Liver (tissue), 9 donors: ENCODE results near the gene SLC35D3. TPM values are rescaled to one million over a fixed set of nuclear protein-coding genes. Genes with fewer than 3 reads are reported as not detected.

Experiments
- DNase-seq: peaks from one replicate; pipeline ENCODE4 v3.0.0-alpha.2; 2017; ENCODE audit warnings: low spot score
- H3K27ac ChIP-seq, 2 donors: one replicate each; pipeline ENCODE4 v1.7.0; 2013; ENCODE audit warnings: inconsistent platforms in 2 of 2, low read length in 2 of 2, control low read depth in 1 of 2, low read depth in 1 of 2, mild to moderate bottlenecking in 1 of 2
- H3K27me3 ChIP-seq, 4 donors: one replicate each; pipeline versions ENCODE4 v1.6.1 to v1.7.0; 2013; ENCODE audit warnings: low read length in 3 of 4, inconsistent platforms in 1 of 4, mild to moderate bottlenecking in 1 of 4, moderate library complexity in 1 of 4; ENCODE audit not compliant: control insufficient read depth in 4 of 4, insufficient read depth in 4 of 4
- H3K36me3 ChIP-seq, 4 donors: one replicate each; pipeline versions ENCODE4 v1.6.1 to v1.7.0; 2013; ENCODE audit warnings: low read length in 3 of 4, mild to moderate bottlenecking in 3 of 4, low read depth in 1 of 4, moderate library complexity in 1 of 4; ENCODE audit not compliant: control insufficient read depth in 4 of 4, insufficient read depth in 3 of 4
- H3K4me1 ChIP-seq, 4 donors: one replicate each; pipeline versions ENCODE4 v1.6.1 to v1.7.0; 2013; ENCODE audit warnings: low read length in 3 of 4, mild to moderate bottlenecking in 3 of 4, moderate library complexity in 1 of 4; ENCODE audit not compliant: control insufficient read depth in 4 of 4, insufficient read depth in 4 of 4
- H3K4me3 ChIP-seq, 3 donors: one replicate each; pipeline versions ENCODE4 v1.6.1 to v1.7.0; 2013; ENCODE audit warnings: low read length in 3 of 3, control low read depth in 1 of 3, low read depth in 1 of 3, mild to moderate bottlenecking in 1 of 3
- H3K9ac ChIP-seq, 2 donors: one replicate each; pipeline ENCODE4 v1.7.0; 2013; ENCODE audit warnings: low read length in 2 of 2, mild to moderate bottlenecking in 2 of 2, moderate library complexity in 2 of 2, control low read depth in 1 of 2, low read depth in 1 of 2
- H3K9me3 ChIP-seq, 4 donors: one replicate each; pipeline versions ENCODE4 v1.6.1 to v1.7.0; 2013; ENCODE audit warnings: low read length in 3 of 4; ENCODE audit not compliant: control insufficient read depth in 4 of 4
- ATF3 ChIP-seq: IDR thresholded peaks from 2 replicates; pipeline ENCODE4 v1.6.1; 2016; ENCODE audit warnings: antibody characterized with exemption
- EGR1 ChIP-seq, 2 donors: IDR thresholded peaks; 2 replicates each; pipeline ENCODE4 v1.6.1; 2016 to 2018; ENCODE audit warnings: antibody characterized with exemption in 2 of 2, low read depth in 2 of 2
- MAX ChIP-seq: IDR thresholded peaks from 2 replicates; pipeline ENCODE4 v1.6.1; 2016; ENCODE audit warnings: antibody characterized with exemption
- NR2F2 ChIP-seq: IDR thresholded peaks from 2 replicates; pipeline ENCODE4 v1.6.1; 2016; ENCODE audit warnings: antibody characterized with exemption
- RAD21 ChIP-seq, 2 donors: IDR thresholded peaks; 2 replicates each; pipeline ENCODE4 v1.6.1; 2016; ENCODE audit warnings: antibody characterized with exemption in 2 of 2, mild to moderate bottlenecking in 2 of 2
- REST ChIP-seq: IDR thresholded peaks from 2 replicates; pipeline ENCODE4 v1.6.1; 2016; ENCODE audit warnings: antibody characterized with exemption, mild to moderate bottlenecking
- TAF1 ChIP-seq: conservative IDR thresholded peaks from 2 replicates; pipeline ENCODE4 v1.6.1; 2016; ENCODE audit warnings: antibody characterized with exemption, mild to moderate bottlenecking
- ZBTB33 ChIP-seq: IDR thresholded peaks from 2 replicates; pipeline ENCODE4 v1.6.1; 2016; ENCODE audit warnings: antibody characterized with exemption
- WGBS: extraction: QIAGEN DNeasy Blood & Tissue Kit; methylation state at CpG from one replicate; pipeline ENCODE4 v1.1.7; 2013; 5-methylcytosine and 5-hydroxymethylcytosine counted together
- polyA plus RNA-seq, 2 donors: library from polyadenylated mRNA; stranded (reverse) in 1 of 2; unstranded in 1 of 2; fragments of 200-250 nt in 1 of 2; fragments of >200 nt in 1 of 2; fragmentation: Nextera tagmentation in 1 of 2; extraction: Ambion mirVana in 1 of 2; gene quantifications; one replicate each; pipeline versions ENCODE4 v1.2.1 to v1.2.3, GENCODE V29; 2013 to 2015
- total RNA-seq, 2 donors: library from RNA; depleted of rRNA; stranded (reverse); fragments of >200 nt; gene quantifications; one replicate each; pipeline ENCODE4 v1.2.3, GENCODE V29; 2014
- donor health status: healthy.
- donor health status: healthy.
- donor health status: healthy.
- donor health status: healthy.
- donor health status: healthy.

The SLC35D3 gene
- total and polyA plus RNA-seq, 4 donors: 0.56 TPM; not detected in 3

DNA sequence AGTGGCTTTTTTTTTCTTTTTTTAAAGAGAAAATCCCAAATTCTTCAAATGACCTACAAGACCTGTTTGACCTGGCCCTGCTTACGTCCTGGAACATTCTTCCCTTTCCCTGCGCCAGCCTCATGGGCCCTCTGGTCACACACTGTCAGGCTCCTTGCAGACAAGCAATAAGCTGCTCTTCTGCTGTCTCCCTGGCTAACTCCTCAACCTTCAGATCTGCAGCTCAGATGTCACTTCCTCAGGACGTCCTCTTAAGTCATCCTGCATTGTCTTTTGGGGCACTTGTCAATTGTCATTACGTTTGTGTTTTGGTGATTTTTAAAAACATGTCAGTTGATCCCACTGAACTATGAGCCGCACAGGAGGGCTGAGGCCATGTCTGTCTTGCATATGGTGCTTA lies 28.9 kb upstream of the SLC35D3 start (continued):
- TF ChIP-seq REST: no peak

GRCh38 chr6:136895901-136896300 lies 26.2 kb upstream of the SLC35D3 start:
- Histone ChIP-seq H3K9me3 (no peaks in the 10 kb centered on the region), H3K9ac (no peak overlapping the region), H3K4me1 (no peaks in the 10 kb centered on the region), H3K27ac (no peak overlapping the region), H3K36me3 (peaks cover 0 to 7% (median under 1%) of the 10 kb centered on the region in 4 donors), H3K27me3 (no peaks in the 10 kb centered on the region), H3K4me3 (no peak overlapping the region)
- TF ChIP-seq ATF3 (no peak), NR2F2 (no peak), EGR1 (IDR thresholded peaks at IDR 0.05; ENCODE audit: low read depth in 2 of 2) (no peak)
- 88% methylated on average over 3 of the region's 3 CpGs for WGBS
- no peak for DNase-seq

GRCh38 chr6:136897071-136897470 lies 25.0 kb upstream of the SLC35D3 start:
- WGBS: 96% methylated on average over 1 of the region's 1 CpG

More at GRCh38 chr6:136897071-136897470, 25.0 kb upstream of the SLC35D3 start:
- no peak overlapping the region for H3K9ac ChIP-seq
- peaks cover 0 to 9% (median 4%) of the 10 kb centered on the region in 4 donors for H3K36me3 ChIP-seq
- H3K4me1 ChIP-seq: no peaks in the 10 kb centered on the region
- no peak overlapping the region for H3K27ac ChIP-seq
- H3K27me3 ChIP-seq: no peaks in the 10 kb centered on the region
- no peaks in the 10 kb centered on the region for H3K9me3 ChIP-seq
- TF ChIP-seq MAX: no peak
- TF ChIP-seq EGR1 (IDR thresholded peaks at IDR 0.05; ENCODE audit: low read depth in 2 of 2): no peak
- no peak for TF ChIP-seq ZBTB33
- no peak for TF ChIP-seq ATF3
- TF ChIP-seq TAF1: no peak
- no peak for TF ChIP-seq RAD21 (IDR thresholded peaks at IDR 0.05)
- no peak for DNase-seq
- H3K4me3 ChIP-seq: no peak overlapping the region
